OCI-LY1 (cell line): Measurements from ENCODE around the gene PAFAH1B1.
"Not testable (repeated sequence)": the region's sequence is repeated elsewhere in the genome, so short reads cannot be mapped to it uniquely, and the experiment has no call there.

ENCODE experiments used
- H2AFZ ChIP-seq: fragments of 200-600 bp; sonication (generic), shearing (Covaris generic); 2 replicates; pipeline ENCODE4 v1.6.0; 2014; ENCODE audit warnings: antibody characterized with exemption, mild to moderate bottlenecking, low read length
- H3F3A ChIP-seq: fragments of 200-600 bp; sonication (generic), shearing (Covaris generic); 2 replicates; pipeline ENCODE4 v1.6.0; 2014; ENCODE audit warnings: mild to moderate bottlenecking, antibody characterized with exemption, low read length, moderate library complexity; ENCODE audit not compliant: insufficient read depth
- H3K27ac ChIP-seq: fragments of 200-600 bp; sonication (generic); 2 replicates; pipeline ENCODE4 v1.5.1; 2014; ENCODE audit warnings: low read length, mixed run types, mild to moderate bottlenecking, low read depth; ENCODE audit not compliant: poor library complexity, severe bottlenecking
- H3K27me3 ChIP-seq: fragments of 200-600 bp; sonication (generic); 2 replicates; pipeline ENCODE4 v1.6.0; 2014; ENCODE audit warnings: antibody characterized with exemption, mild to moderate bottlenecking, low read length, moderate library complexity; ENCODE audit not compliant: insufficient read depth
- H3K36me3 ChIP-seq: fragments of 200-600 bp; sonication (generic); 2 replicates; pipeline ENCODE4 v1.6.1; 2014; ENCODE audit warnings: mild to moderate bottlenecking, antibody characterized with exemption, low read length, moderate library complexity, mixed read lengths; ENCODE audit not compliant: insufficient read depth
- H3K4me1 ChIP-seq: fragments of 200-600 bp; sonication (generic); 2 replicates; pipeline ENCODE4 v1.5.1; 2014; ENCODE audit warnings: mild to moderate bottlenecking, low read length, moderate library complexity; ENCODE audit not compliant: insufficient read depth, severe bottlenecking
- H3K4me2 ChIP-seq: fragments of 200-600 bp; sonication (generic), shearing (Covaris generic); 2 replicates; pipeline ENCODE4 v1.6.1; 2014; ENCODE audit warnings: low read length
- H3K4me3 ChIP-seq: fragments of 200-600 bp; sonication (generic); 2 replicates; pipeline ENCODE4 v1.5.1; 2014; ENCODE audit warnings: low read length, low read depth, mild to moderate bottlenecking, mixed read lengths; ENCODE audit not compliant: poor library complexity, severe bottlenecking
- H3K79me2 ChIP-seq: fragments of 200-600 bp; shearing (Covaris generic); 2 replicates; pipeline ENCODE4 v1.6.1; 2016; ENCODE audit warnings: mixed run types, low read length, mixed read lengths; ENCODE audit not compliant: insufficient read depth
- H3K9ac ChIP-seq: fragments of 200-600 bp; sonication (generic), shearing (Covaris generic); 2 replicates; pipeline ENCODE4 v1.6.1; 2014; ENCODE audit warnings: mild to moderate bottlenecking, low read length, mixed read lengths
- H3K9me2 ChIP-seq: fragments of 200-600 bp; sonication (generic), shearing (Covaris generic); 2 replicates; pipeline ENCODE4 v1.6.1; 2014; ENCODE audit warnings: low read depth, mild to moderate bottlenecking, low read length, mixed read lengths
- H3K9me3 ChIP-seq: fragments of 200-600 bp; shearing (Covaris generic); 2 replicates; pipeline ENCODE4 v1.6.1; 2014; ENCODE audit warnings: low read length, mixed read lengths
- H4K20me1 ChIP-seq: fragments of 200-600 bp; sonication (generic), shearing (Covaris generic); 2 replicates; pipeline ENCODE4 v1.6.0; 2016; ENCODE audit warnings: mild to moderate bottlenecking, low read length; ENCODE audit not compliant: insufficient read depth
- EZH2 ChIP-seq: fragments of 200-600 bp; sonication (generic), shearing (Covaris generic); IDR thresholded peaks from 2 replicates; pipeline ENCODE4 v1.8.0; 2017; ENCODE audit warnings: borderline replicate concordance, mixed run types, mild to moderate bottlenecking, antibody characterized with exemption, low read length, moderate library complexity, mixed read lengths
- TF ChIP-seq, protein P1 (sequence below): fragments of 200-600 bp; sonication (generic), shearing (Covaris generic); IDR thresholded peaks from 2 replicates; pipeline ENCODE4 v1.5.1; 2017; ENCODE audit warnings: mild to moderate bottlenecking, antibody characterized with exemption, low read length, moderate library complexity, mixed read lengths

PAFAH1B1 gene

GRCh38 chr17:2613089-2613808 is 19.8 kb downstream of the PAFAH1B1 start:
- Histone ChIP-seq H4K20me1 (0 out of 2 replicates have a peak, but pooled peaks cover 8% of the 10 kb centered on the region), H3K9me3 (no peaks in the 10 kb centered on the region), H3F3A (no peaks in the 10 kb centered on the region), H2AFZ (no peak overlapping the region), H3K9me2 (no peaks in the 10 kb centered on the region), H3K9ac (no peak overlapping the region), H3K4me1 (peaks cover 4% of the 10 kb centered on the region), H3K79me2 (peaks cover 97% of the 10 kb centered on the region), H3K27ac (no peak overlapping the region), H3K4me2 (no peak overlapping the region), H3K36me3 (peaks cover 23% of the 10 kb centered on the region), H3K4me3 (no peak overlapping the region), H3K27me3 (no peaks in the 10 kb centered on the region)
- TF ChIP-seq, protein P1, sequence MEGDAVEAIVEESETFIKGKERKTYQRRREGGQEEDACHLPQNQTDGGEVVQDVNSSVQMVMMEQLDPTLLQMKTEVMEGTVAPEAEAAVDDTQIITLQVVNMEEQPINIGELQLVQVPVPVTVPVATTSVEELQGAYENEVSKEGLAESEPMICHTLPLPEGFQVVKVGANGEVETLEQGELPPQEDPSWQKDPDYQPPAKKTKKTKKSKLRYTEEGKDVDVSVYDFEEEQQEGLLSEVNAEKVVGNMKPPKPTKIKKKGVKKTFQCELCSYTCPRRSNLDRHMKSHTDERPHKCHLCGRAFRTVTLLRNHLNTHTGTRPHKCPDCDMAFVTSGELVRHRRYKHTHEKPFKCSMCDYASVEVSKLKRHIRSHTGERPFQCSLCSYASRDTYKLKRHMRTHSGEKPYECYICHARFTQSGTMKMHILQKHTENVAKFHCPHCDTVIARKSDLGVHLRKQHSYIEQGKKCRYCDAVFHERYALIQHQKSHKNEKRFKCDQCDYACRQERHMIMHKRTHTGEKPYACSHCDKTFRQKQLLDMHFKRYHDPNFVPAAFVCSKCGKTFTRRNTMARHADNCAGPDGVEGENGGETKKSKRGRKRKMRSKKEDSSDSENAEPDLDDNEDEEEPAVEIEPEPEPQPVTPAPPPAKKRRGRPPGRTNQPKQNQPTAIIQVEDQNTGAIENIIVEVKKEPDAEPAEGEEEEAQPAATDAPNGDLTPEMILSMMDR, result no peak
- no peak for TF ChIP-seq EZH2

GRCh38 chr17:2615882-2616281 is 22.4 kb downstream of the PAFAH1B1 start:
- no peaks in the 10 kb centered on the region for H3K27me3 ChIP-seq
- no peak overlapping the region for H3K4me2 ChIP-seq
- no peaks in the 10 kb centered on the region for H3K4me1 ChIP-seq
- H3K79me2 ChIP-seq, result peaks cover 98% of the 10 kb centered on the region
- H3K9ac ChIP-seq, result no peak overlapping the region
- TF ChIP-seq, protein P1, result no peak
- TF ChIP-seq EZH2, result no peak
- no peaks in the 10 kb centered on the region for H3K9me2 ChIP-seq
- no peaks in the 10 kb centered on the region for H3F3A ChIP-seq
- H3K36me3 ChIP-seq, result peaks cover 44% of the 10 kb centered on the region
- no peak overlapping the region for H3K4me3 ChIP-seq
- H2AFZ ChIP-seq, result no peak overlapping the region
- peaks cover under 1% of the 10 kb centered on the region; the same call in 1 of the 2 replicates for H3K9me3 ChIP-seq
- 0 out of 2 replicates have a peak, but pooled peaks cover 8% of the 10 kb centered on the region for H4K20me1 ChIP-seq
- H3K27ac ChIP-seq, result no peak overlapping the region

DNA sequence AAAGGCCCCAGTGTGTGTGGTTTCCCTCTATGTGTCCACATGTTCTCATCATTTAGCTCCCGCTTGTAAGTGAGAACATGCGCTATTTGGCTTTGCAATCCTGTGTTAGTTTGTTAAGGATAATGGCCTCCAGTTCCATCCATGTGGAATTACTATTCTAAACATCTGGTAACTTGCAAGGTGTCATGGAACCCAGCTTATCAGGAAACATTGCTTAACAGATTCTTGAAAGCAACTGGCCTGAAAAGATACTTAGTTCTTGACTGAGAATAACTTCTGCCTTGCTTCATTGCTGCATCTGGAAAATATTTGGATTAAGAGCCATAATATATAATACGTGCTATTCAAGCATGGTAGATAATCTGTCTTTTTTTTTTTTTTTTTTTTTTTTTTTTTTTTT is 27.8 kb downstream of the PAFAH1B1 start:
- Histone ChIP-seq H3K4me1 (peaks cover 11% of the 10 kb centered on the region), H3K79me2 (peaks cover 98% of the 10 kb centered on the region), H3K9me3 (peaks cover 12% of the 10 kb centered on the region), H4K20me1 (no peaks in the 10 kb centered on the region), H3F3A (no peaks in the 10 kb centered on the region), H2AFZ (no peak overlapping the region), H3K27me3 (no peaks in the 10 kb centered on the region), H3K4me2 (no peak overlapping the region), H3K9ac (no peak overlapping the region), H3K36me3 (peaks cover 55% of the 10 kb centered on the region), H3K4me3 (no peak overlapping the region), H3K9me2 (no peaks in the 10 kb centered on the region), H3K27ac (no peak overlapping the region)
- TF ChIP-seq, protein P1, result no peak
- no peak for TF ChIP-seq EZH2

DNA sequence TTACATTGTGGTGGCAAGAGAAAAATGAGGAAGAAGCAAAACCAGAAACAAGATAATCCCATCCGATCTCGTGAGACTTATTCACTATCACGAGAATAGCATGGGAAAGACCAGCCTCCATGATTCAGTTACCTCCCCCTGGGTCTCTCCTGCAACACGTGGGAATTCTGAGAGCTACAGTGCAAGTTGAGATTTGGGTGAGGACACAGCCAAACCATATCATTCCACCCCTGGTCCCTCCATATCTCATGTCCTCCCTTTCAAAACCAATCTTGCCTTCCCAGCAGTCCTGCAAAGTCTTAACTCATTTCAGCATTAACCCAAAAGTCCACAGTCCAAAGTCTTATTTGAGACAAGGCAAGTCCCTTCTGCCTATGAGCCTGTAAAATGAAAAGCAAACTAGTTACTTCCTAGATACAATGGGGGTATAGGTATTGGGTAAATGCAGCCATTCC is 28.5 kb downstream of the PAFAH1B1 start:
- H3K9me3 ChIP-seq, result peaks cover 12% of the 10 kb centered on the region
- H2AFZ ChIP-seq, H3K27me3 ChIP-seq, H3K4me3 ChIP-seq, H3K9me2 ChIP-seq, H3K4me2 ChIP-seq, H3F3A ChIP-seq, H4K20me1 ChIP-seq, H3K9ac ChIP-seq, H3K27ac ChIP-seq: not testable (repeated sequence)
- peaks cover 11% of the 10 kb centered on the region for H3K4me1 ChIP-seq
- H3K36me3 ChIP-seq, result peaks cover 55% of the 10 kb centered on the region
- H3K79me2 ChIP-seq, result peaks cover 99% of the 10 kb centered on the region

- H3K4me2 ChIP-seq, H2AFZ ChIP-seq, H3K4me3 ChIP-seq, H3K9me2 ChIP-seq, H3F3A ChIP-seq, H3K27ac ChIP-seq, H3K9ac ChIP-seq, H3K27me3 ChIP-seq, H4K20me1 ChIP-seq: not testable (repeated sequence)
- peaks cover 47% of the 10 kb centered on the region for H3K36me3 ChIP-seq
- H3K79me2 ChIP-seq, result peaks cover 99% of the 10 kb centered on the region
- peaks cover 12% of the 10 kb centered on the region for H3K9me3 ChIP-seq
- H3K4me1 ChIP-seq, result peaks cover 11% of the 10 kb centered on the region
Measured at GRCh38 chr17:2622721-2623301, 29.4 kb downstream of the PAFAH1B1 start.
